ENCODE measurements around the gene ITSN2. TPM values are rescaled to one million over a fixed set of nuclear protein-coding genes. Genes with fewer than 3 reads are reported as not detected.

Gene ITSN2
- total RNA-seq, 1 experiment from 2014 or later: 10.3 TPM

GRCh38 chr2:24162494-24162893 lies 197.8 kb downstream of the ITSN2 start:
- no peaks in the 10 kb centered on the region for H3K27me3 ChIP-seq (ENCODE audit: control insufficient read depth, insufficient read depth, low read length)
- H3K4me3 ChIP-seq (ENCODE audit: insufficient read depth, low read depth, low read length): no peak overlapping the region
- DNase-seq: no peak
- no peaks in the 10 kb centered on the region for H3K36me3 ChIP-seq (replicated peaks; ENCODE audit: control insufficient read depth, insufficient read depth, low read length)

GRCh38 chr2:24160761-24161160 lies 199.6 kb downstream of the ITSN2 start:
- no peak overlapping the region for H3K4me3 ChIP-seq (ENCODE audit: insufficient read depth, low read depth, low read length)
- no peaks in the 10 kb centered on the region for H3K27me3 ChIP-seq (ENCODE audit: control insufficient read depth, insufficient read depth, low read length)

GRCh38 chr2:24159708-24160107 lies 200.6 kb downstream of the ITSN2 start:
- no peak overlapping the region for H3K4me3 ChIP-seq (ENCODE audit: insufficient read depth, low read depth, low read length)
- H3K27me3 ChIP-seq (ENCODE audit: control insufficient read depth, insufficient read depth, low read length): no peaks in the 10 kb centered on the region
- H3K36me3 ChIP-seq (replicated peaks; ENCODE audit: control insufficient read depth, insufficient read depth, low read length): no peaks in the 10 kb centered on the region
- DNase-seq: no peak

More at GRCh38 chr2:24160761-24161160, 199.6 kb downstream of the ITSN2 start:
- no peak for DNase-seq
- H3K36me3 ChIP-seq (replicated peaks; ENCODE audit: control insufficient read depth, insufficient read depth, low read length): no peaks in the 10 kb centered on the region

GRCh38 chr2:24158131-24158530 lies 202.2 kb downstream of the ITSN2 start:
- DNase-seq: no peak
- H3K27me3 ChIP-seq (ENCODE audit: control insufficient read depth, insufficient read depth, low read length): no peaks in the 10 kb centered on the region
- H3K36me3 ChIP-seq (replicated peaks; ENCODE audit: control insufficient read depth, insufficient read depth, low read length): no peaks in the 10 kb centered on the region
- no peak overlapping the region for H3K4me3 ChIP-seq (ENCODE audit: insufficient read depth, low read depth, low read length)

- DNase-seq: no peak
- H3K4me3 ChIP-seq (ENCODE audit: insufficient read depth, low read depth, low read length): no peak overlapping the region
- no peaks in the 10 kb centered on the region for H3K27me3 ChIP-seq (ENCODE audit: control insufficient read depth, insufficient read depth, low read length)
- H3K36me3 ChIP-seq (replicated peaks; ENCODE audit: control insufficient read depth, insufficient read depth, low read length): no peaks in the 10 kb centered on the region
Measured at GRCh38 chr2:24153478-24153877, 206.9 kb downstream of the ITSN2 start.

Other genes starting within 250 kb of the ITSN2 start
- gene PFN4, start 237.2 kb downstream of the ITSN2 start, total RNA-seq (2014; rRNA removed; shearing (Covaris generic)): not detected in 2 replicates
- 3.0 and 3.2 TPM in 2 replicates for gene FAM228B, start 237.1 kb downstream of the ITSN2 start, total RNA-seq (2014; rRNA removed; shearing (Covaris generic))
- 0.14 and 0.18 TPM in 2 replicates for gene FAM228A, start 185.5 kb downstream of the ITSN2 start, total RNA-seq (2014; rRNA removed; shearing (Covaris generic))
- gene NCOA1, start 130.7 kb upstream of the ITSN2 start, total RNA-seq (2014; rRNA removed; shearing (Covaris generic)): 9.4 and 10.3 TPM in 2 replicates